ENCODE results near the gene KMT2B.

KMT2B gene

GRCh38 chr19:35738887-35739229 is 21.1 kb downstream of the KMT2B start:
- DNase-seq (ENCODE audit: low read depth, low spot score): no peak
- CTCF ChIA-PET: no interaction called here
- POLR2A ChIA-PET: no interaction called here
- TF ChIP-seq CTCF (IDR thresholded peaks at IDR 0.05; ENCODE audit: insufficient read depth, low read length, missing control alignments): no peak
- H3K4me3 ChIP-seq (ENCODE audit: low read depth, low read length): no peak overlapping the region

- CTCF ChIA-PET: interaction anchor here (0.9 to 1.4 kb wide), 4 partner anchors 9 to 80 kb away, joined by 3 to 4 read pairs (median 3); partner anchors contain the start of gene LIN37
- POLR2A ChIA-PET: interaction anchor here (0.8 to 1.7 kb wide), 4 partner anchors 9 to 17 kb away, joined by 3 to 6 read pairs (median 6); partner anchors contain the start of genes HSPB6 and LIN37
- H3K4me3 ChIP-seq (ENCODE audit: low read depth, low read length): peak overlapping the region; percentile 69
- no peak for DNase-seq (ENCODE audit: low read depth, low spot score)
- TF ChIP-seq CTCF (IDR thresholded peaks at IDR 0.05; ENCODE audit: insufficient read depth, low read length, missing control alignments): no peak
Measured at GRCh38 chr19:35739275-35740107, 21.7 kb downstream of the KMT2B start.

GRCh38 chr19:35740108-35740422 is 22.3 kb downstream of the KMT2B start:
- ChIA-PET POLR2A (interaction anchor here (0.7 to 1.7 kb wide), 6 partner anchors 8 to 191 kb away, joined by 3 to 6 read pairs (median 5); partner anchors contain the start of genes HSPB6 and LIN37), CTCF (interaction anchor here (0.9 to 1.4 kb wide), 5 partner anchors 8 to 79 kb away, joined by 3 to 4 read pairs (median 3); partner anchors contain the start of gene LIN37)
- no peak for TF ChIP-seq CTCF (IDR thresholded peaks at IDR 0.05; ENCODE audit: insufficient read depth, low read length, missing control alignments)
- H3K4me3 ChIP-seq (ENCODE audit: low read depth, low read length): peak overlapping the region; percentile 69
- no peak for DNase-seq (ENCODE audit: low read depth, low spot score)

GRCh38 chr19:35740423-35741202 is 22.8 kb downstream of the KMT2B start:
- ChIA-PET CTCF (interaction anchor here (0.8 to 1.4 kb wide), 6 partner anchors 8 to 78 kb away, joined by 3 to 4 read pairs (median 3); partner anchors contain the start of gene LIN37), POLR2A (interaction anchor here (0.7 to 1.7 kb wide), 7 partner anchors 8 to 191 kb away, joined by 3 to 6 read pairs (median 5); partner anchors contain the start of genes HSPB6 and LIN37)
- H3K4me3 ChIP-seq (ENCODE audit: low read depth, low read length): peak overlapping the region; percentile 69
- peak; percentile 13 for TF ChIP-seq CTCF (IDR thresholded peaks at IDR 0.05; ENCODE audit: insufficient read depth, low read length, missing control alignments)
- DNase-seq (ENCODE audit: low read depth, low spot score): peak; percentile 51

- DNase-seq (ENCODE audit: low read depth, low spot score): no peak
- ChIA-PET CTCF (interaction anchor here (0.8 to 1.4 kb wide), 4 partner anchors 10 to 20 kb away, joined by 3 to 4 read pairs (median 4); no protein-coding TSS in a partner anchor), POLR2A (interaction anchor here (0.9 to 1.2 kb wide), 4 partner anchors 7 to 190 kb away, joined by 4 to 6 read pairs (median 5); partner anchors contain the start of genes HSPB6 and LIN37)
- no peak for TF ChIP-seq CTCF (IDR thresholded peaks at IDR 0.05; ENCODE audit: insufficient read depth, low read length, missing control alignments)
- peak overlapping the region; percentile 69 for H3K4me3 ChIP-seq (ENCODE audit: low read depth, low read length)
Measured at GRCh38 chr19:35741203-35741515, 23.4 kb downstream of the KMT2B start.
